HG03457 (cell line): ENCODE results near the gene BTBD7.
"Not testable (repeated sequence)": the region's sequence is repeated elsewhere in the genome, so short reads cannot be mapped to it uniquely, and the experiment has no call there.

Experiments
- ATAC-seq: cut with Tn5 transposase; IDR thresholded peaks from one replicate; pipeline ENCODE4 v1.9.1; 2021; ENCODE audit warnings: moderate number of reproducible peaks; ENCODE audit not compliant: unreplicated experiment

Gene BTBD7

DNA sequence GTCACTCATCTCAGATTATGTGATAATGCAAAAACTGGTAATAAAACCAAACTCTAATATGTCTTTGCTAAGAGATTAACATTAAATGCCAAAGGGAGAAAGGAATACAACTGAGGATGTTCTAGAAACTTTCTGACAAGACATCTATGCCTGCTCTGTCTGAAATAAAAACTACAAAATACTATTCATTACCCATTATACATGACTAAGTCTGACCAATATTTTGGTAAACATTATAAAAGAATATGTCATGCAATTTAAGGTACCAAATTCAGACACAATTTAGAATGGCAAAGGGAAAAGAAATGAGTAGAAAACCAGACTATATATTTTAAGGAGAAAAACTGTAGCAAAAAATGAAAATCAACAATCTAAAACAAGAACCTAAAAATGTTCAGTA is 86.3 kb downstream of the BTBD7 start:
- no peak for ATAC-seq

DNA sequence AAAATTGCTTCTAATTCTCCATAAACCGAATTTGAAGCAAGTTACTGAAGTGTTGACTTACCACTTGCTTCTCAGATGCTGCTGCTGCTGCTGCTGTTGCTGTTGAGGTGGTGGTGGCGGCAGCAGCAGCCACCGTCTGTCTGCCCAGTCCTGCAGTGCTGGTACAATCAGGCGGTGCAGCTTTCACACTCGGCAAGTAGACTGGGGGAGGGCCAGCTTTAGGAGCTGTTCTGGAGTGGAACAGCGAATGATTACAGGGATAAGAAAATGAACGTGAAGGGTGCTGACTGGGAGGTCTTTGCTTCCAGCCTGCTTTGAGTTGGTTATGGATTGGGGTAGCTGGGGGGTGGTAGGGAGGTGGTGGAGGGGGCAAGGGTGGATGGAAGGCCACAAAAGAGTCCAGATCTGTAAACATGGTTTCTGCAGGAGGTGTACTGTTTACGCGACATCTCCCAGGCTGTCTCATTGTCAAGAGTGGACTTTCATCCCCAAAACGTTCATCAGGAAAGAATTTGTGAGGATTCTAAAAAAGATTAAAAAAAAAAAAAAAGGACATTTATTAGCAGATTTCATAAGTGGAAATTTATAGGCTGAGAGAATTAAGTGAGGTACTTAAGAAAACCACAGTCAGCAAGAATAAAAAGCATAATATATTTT is 86.9 kb downstream of the BTBD7 start:
- no peak for ATAC-seq

DNA sequence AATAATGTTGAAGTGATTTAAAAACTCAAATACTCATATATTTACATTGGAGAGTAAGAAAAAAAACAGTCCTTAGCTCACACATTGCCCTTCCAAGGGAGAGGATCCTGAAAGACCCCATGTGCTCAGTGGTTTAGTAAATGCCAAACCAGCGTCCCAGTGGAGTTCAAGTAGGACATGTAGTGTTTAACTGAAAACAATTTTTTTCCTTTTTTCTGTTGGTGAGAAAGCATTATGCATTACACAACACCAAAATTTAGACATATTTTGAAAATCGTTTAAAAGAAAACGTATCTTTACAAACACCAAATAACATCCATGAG is 92.2 kb downstream of the BTBD7 start:
- no peak for ATAC-seq

DNA sequence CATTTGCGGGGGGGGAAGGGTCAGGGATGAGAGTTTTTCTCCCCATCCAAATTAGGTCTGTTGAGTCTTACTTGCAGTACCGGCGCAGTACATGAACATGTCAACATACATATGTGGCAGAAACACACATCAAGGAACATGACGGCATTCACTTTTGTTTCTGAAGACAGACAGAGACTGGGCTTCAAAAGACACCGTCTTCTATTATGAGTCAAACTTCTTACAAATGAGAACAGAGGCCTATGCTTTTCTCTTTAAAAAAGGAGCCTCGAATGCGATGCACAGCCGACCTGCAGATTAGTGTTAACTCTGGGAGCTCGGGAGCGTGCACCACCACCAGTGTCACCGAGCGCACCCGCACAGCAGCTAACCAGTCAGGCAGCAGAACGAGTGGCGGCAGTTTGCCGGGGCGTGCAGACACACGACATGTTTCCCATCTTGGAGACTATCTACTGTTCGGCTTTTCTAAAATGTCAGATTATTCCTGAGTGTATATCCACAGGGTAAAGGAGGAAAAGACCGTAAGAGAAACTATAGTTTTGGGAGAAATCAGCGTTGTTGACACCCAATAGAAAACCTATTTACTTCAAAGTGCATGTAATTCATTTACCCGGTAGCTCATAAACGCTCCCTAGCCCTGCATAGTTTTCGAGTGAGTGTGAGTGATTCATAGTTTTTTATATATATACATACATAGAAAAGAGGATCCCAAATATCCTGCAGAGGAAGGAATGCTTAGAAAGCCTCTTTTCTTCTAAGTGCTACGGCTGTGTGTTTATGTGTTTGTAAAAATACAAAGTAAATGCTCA is 92.8 kb downstream of the BTBD7 start:
- no peak for ATAC-seq

DNA sequence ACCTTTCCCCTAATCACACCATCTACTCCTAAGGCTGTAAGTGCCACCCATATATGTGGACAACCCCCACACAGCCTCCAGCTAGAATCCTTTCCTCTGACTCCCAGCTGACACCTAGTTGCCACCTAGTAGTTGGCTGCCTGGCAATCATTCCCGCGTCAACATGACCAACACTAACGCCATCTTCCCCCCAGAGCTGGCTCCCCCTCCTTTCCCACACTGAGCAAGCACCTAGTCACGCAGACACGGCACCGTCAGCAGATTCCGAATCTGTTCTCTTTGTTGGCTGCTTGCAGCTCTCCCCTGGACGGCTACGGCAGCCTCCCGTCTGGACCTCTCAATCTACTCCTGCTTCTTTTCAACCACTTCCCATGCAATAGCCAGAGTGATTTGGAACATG is 98.0 kb downstream of the BTBD7 start:
- ATAC-seq, result no peak

DNA sequence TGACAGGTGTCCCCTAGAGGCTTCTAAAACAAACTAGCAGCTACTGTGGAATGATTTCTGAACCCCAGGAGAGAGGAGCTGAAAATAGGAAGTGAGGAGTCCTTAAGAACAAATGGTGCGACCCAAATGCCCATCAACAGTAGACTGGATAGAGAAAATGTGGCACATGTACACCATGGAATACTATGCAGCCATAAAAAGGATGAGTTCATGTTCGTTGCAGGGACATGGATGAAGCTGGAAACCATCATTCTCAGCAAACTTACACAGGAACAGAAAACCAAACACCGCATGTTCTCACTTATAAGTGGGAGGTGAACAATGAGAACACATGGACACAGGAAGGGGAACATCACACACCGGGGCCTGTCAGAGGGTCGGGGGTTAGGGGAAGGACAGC is 99.8 kb downstream of the BTBD7 start:
- not testable (repeated sequence) for ATAC-seq

DNA sequence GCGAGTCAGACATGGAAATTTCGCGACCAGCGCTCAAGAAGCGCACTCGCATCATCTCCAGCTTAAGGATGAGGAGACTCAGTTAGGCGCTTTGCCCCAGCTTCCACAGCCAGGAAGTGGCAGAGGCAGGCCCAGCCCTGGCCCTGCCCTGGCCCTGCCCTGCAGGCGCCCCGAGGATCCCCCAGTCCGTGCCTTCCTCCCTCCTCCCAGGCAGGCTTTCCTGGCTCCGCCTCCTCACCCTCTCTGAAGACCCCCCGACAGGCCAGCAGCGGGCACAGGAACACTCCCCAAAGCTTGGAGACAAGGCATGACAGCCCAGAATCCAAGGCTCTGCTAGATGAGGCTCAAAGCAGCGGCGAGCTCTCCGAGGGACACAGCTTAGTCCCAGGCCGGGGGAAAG is 100.7 kb downstream of the BTBD7 start:
- ATAC-seq, result no peak

DNA sequence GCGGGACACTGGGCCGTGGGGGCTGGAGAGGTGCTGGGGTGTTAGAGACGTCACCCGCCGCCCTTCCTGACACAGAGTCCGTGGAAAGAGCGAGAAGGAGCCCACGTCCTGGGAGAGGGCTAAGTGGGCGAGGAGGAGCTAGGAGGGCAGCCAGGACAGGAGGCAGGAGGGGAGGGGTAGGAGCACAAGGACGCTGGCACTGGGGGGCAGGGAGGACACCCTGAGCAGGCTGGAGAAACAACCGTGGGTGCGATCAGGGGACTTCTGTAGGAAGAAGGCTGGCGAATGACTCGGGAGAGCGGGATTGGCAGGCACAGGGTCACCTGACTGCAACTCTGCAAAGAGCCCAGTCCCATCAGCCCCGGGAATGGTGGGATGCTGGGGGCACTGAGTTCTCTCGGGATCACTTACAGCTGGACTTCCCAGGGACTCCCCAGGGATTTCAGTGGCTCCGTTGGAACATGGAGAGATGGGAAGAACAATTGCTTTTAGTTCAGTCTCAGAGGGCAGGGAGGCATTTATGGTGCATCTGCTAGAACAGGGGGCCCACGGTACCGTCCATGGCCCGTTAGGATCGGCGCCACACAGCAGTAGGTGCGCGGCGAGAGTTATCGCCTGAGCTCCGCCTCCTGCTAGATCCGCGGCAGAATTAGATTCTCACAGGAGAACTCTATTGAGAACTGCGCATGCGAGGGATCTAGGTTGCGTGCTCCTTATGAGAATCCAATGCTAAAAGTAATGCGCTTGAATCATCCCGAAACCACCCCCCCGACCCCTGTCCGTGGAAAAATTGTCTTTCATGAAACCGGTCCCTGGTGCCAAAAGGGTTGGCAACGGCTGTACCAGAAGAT is 101.5 kb downstream of the BTBD7 start:
- ATAC-seq, result no peak

DNA sequence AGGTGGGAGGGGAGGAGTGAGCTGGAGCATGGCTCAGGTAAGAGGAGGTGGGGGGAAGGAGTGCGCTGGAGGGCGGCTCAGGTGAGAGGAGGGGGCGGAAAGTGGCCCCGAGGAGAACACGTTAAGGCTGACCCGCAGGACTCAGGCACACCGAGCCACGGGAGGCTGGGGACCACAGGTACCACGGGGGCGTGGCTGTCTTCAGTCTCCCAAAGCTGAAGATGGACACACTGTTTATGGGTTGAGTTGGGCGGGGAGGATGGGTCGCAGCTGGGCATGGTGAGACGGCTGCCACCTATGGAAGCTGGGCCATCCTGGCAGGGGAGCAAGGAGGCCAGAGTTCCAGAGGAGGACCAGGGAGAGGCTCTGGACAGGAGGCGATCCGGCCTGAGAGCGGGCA is 102.3 kb downstream of the BTBD7 start:
- no peak for ATAC-seq

DNA sequence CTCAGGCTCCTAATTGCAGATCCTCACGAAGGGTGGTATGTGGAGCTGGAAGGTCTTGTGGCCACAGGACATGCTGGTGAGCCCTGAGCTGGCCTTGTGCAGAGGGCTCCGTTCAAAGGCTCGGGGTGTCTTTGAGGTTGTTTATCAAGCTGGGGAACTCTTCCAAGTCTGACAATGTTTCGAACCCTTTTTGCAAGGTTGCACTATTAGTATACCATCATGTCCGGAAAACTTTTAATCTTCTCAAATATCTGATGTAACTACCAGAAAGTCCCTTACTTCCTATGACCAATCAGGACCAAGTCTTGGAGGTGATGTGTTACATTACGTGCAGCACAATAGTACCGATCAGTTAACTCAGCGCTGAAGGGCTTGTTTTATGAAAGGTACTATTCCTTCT is 104.3 kb downstream of the BTBD7 start:
- ATAC-seq, result no peak

DNA sequence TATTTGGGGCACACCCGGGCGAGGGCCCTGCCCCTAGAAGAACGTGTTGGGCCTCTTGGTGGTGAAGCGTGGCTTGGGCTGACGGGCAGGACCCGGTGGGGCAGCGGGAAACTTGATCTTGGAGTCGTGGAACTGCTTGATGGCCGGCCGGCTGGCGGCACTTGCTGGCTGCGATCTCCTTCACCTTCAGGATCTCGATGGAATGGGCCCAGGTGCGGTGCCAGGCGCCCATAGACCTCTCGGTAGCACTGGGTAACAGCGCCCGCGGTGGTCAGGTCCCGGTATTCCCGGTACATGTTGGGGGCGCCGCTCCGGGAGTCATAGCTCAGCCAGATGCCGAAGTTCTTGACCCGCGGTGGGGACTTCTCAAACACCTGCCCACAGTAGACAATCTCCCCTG is 109.3 kb downstream of the BTBD7 start:
- no peak for ATAC-seq

DNA sequence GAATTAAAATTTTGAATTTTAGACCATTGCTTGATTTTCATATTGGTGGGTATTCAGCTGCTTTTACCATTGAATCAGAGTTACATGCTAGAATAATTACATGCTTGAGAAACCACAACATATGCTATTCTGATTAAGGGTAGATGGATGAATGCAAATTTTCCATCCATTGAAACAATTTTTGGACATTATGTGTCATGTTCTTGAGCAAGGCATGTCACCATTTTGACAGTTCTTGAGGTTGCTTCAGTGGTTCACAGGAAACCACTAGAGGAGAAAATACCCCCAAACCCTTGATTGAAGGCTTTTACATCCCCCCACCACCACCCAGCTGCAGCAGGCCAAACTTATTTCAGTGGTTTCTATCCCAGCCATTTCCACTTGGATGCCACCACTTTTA is 112.3 kb downstream of the BTBD7 start:
- ATAC-seq, result no peak

DNA sequence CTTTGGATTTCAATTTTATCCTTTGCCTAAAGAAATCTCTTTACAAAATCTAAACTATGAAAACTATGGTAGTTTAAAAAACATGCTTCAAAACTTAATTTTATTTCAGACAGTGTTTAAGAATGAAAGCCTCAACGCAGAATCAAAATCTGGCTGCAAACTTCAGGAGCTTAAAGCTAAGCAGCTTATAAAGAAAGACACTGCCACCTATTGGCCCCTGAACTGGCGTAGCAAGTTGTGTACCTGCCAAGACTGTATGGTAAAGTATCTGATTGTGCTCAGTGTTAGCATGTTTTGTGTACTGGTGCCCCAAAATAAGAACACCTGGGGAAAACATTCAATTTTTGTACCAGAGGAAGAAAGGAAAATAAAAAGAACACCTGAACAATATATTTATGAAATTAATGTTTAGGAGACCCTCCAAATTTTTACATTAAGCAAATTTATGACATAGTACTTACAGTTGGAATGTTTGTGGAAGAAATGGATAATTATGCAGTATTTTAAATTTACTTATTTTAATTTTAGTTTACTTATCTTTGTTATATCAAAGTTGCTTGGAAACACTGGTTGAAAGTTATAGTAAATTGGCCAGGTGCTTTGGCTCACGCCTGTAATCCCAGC is 113.6 kb downstream of the BTBD7 start:
- no peak for ATAC-seq

DNA sequence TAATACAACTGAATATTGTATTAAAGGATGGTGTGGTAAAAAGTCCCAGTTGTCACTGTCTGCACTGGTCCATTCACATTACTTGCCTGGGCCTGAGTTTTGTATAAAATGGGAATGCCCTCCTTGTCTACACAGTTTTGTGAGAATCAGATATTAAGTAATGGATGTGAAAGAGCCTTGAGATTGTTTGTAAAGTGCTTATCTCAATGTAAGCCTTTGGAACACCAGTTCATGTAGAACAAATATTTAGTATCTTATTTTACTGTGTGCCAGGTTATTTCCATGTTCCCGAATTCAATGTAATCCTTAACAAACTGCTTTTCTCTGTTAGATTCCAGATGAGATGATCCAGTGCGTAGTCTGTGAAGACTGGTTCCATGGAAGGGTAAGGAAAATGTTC is 118.2 kb downstream of the BTBD7 start:
- no peak for ATAC-seq

DNA sequence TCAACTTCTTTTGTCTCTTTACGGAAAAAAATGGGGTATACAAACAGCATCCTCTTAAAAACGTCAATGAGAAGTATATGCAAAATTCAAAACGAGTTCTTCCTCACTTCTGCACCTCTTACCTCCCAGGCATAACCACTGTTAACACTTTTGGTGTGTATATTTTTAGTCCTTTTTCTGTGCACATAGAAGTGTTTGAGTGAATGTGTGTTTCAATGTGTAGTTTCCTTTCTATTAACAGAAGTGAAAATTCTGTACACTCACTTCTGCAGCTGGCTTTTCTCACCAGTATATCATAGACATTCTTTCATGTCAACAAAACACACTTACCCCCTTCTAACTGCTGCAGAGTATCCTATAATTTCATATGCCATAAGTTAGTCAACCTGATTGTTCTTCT is 120.4 kb downstream of the BTBD7 start:
- ATAC-seq, result no peak

DNA sequence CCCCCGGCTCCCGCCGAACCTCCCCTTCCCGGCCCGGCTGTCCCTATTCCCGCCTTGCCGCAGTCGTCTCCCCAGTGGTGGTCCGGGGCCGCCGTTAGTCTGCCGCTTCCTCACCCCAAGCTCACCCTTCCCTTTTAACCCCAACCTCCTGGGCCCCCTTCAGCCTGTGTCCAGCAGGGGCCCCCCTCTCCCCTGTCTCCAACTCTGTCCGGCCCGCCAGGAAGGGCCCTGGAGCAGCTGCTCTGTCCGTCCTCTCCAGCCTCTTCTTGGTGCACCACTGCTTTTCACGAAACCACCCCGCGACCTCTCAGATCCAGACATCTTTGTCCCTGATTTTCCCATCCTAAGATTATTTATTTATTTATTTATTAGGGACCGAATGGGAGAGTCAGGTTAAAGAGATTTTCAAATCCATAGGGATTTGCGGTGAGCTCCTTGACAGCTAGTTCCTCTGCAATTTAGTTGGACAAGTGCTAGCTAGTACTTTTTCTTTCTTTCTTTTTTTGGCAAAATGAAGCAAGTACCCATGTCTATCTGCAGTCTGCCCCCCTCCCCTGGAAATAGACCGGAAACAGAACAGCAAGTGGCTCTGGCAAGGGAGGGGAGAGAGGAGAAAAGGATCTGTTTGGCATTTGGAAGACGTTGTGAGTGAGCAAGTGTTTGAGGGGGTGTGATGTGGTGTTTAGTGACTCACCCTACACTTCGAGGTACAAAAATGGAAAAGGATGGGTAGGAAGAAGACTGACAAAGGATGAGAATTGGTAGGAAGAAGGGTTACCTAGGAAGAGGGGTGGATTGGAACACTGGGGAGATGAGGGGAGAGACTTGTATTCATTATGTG is 125.1 kb downstream of the BTBD7 start:
- ATAC-seq, result peak; percentile 23

DNA sequence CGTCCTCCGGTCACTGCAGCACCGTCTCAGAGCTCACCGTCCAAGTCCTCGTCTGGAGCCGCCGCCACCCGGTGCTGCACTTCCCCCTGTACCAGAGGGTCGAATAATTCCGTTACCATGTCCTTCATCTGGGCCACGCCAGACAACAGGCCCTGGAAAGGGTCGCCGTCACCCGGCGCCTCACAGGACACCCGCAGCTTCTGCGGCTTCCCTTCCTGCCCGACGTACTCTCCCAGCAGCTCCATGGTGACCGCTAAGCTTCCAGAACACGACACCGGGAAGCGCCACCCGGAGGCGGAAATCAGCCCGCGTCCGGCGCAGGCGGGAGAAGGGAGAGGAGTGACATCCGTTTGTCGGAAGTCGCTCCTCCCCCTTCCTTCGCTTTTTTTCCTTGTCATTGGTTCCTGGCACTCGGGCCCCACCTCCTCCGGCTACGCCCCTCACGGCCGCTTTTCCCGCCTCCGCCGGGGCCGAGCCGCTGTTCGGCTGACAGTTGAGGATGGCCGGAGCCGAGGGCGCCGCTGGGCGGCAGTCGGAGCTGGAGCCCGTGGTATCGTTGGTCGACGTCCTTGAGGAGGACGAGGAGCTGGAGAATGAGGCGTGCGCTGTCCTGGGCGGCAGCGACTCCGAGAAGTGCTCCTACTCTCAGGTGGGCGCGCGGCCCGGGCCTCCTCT is 125.9 kb downstream of the BTBD7 start, which contains the start of the genes GON7 and UBR7:
Gene GON7 (minus strand): TSS at position 273 of the 675 bp plus-strand sequence. CDS start 28 bp downstream, at position 245.
Gene UBR7 (plus strand): TSS at position 464 of the 675 bp plus-strand sequence. CDS start 36 bp downstream, at position 500.
- peak; percentile 71 for ATAC-seq

DNA sequence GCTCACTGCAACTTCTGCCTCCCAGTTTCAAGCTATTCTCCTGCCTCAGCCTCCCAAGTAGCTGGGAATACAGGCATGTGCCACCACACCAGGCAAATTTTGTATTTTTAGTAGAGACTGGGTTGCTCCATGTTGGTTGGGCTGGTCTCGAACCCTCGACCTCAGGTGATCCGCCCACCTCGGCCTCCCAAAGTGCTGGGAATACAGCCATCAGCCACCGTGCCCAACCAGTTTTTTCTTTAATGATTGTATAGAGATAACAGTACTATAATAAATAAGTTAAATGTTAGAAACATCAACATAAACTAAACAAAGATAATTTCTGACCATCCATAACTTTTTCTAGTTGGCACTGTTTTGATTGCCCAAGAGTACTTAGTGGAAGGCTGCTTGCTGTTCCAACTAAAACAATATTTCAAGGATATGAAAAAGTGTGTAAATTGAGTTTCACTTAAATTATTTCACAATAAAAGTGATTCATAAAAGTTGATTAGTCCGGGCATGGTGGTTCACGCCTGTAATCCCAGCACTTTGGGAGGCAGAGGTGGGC is 131.6 kb downstream of the BTBD7 start:
- no peak for ATAC-seq

DNA sequence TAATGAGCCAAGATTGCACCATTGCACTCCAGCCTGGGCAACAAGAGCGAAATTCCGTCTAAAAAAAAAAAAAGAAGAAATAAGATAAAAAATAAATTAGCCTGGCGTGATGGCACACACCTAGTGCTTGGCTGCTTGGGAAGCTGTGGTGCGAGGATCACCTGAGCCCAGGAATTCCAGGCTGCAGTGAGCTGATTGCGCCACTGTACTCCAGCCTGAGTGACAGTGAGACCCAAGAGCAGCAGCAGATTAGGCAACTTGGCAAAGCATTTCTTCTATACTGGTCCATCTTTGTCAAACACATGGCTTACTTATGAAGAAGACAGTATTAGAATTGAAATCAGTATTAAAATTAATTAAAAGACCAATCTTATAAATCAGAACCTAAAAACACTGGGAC is 132.3 kb downstream of the BTBD7 start:
- no peak for ATAC-seq
